ENCODE data around the gene ANKRD12.

ANKRD12 gene

GRCh38 chr18:9178557-9178956 lies 42.0 kb downstream of the ANKRD12 start:
- H3K27me3 ChIP-seq (ENCODE audit: control insufficient read depth, insufficient read depth, low read length, poor library complexity, severe bottlenecking) = no peaks in the 10 kb centered on the region
- H3K4me3 ChIP-seq (ENCODE audit: insufficient read depth, low read depth, low read length) = no peak overlapping the region
- WGBS, 2 experiments = 88 to 100% methylated on average over 1 of the region's 1 CpG
- no peak overlapping the region for H3K27ac ChIP-seq (ENCODE audit: insufficient read depth, low read depth, low read length, poor library complexity, severe bottlenecking)
- no peaks in the 10 kb centered on the region for H3K4me1 ChIP-seq (ENCODE audit: control insufficient read depth, insufficient read depth, low read length)
- no peaks in the 10 kb centered on the region for H3K9me3 ChIP-seq (ENCODE audit: control insufficient read depth, low read length)
- no peaks in the 10 kb centered on the region for H3K36me3 ChIP-seq (ENCODE audit: control insufficient read depth, insufficient read depth, low read length)

- Histone ChIP-seq H3K4me3 (ENCODE audit: insufficient read depth, low read depth, low read length) (no peak overlapping the region), H3K36me3 (ENCODE audit: control insufficient read depth, insufficient read depth, low read length) (no peaks in the 10 kb centered on the region), H3K9me3 (ENCODE audit: control insufficient read depth, low read length) (no peaks in the 10 kb centered on the region), H3K4me1 (ENCODE audit: control insufficient read depth, insufficient read depth, low read length) (no peaks in the 10 kb centered on the region), H3K27ac (ENCODE audit: insufficient read depth, low read depth, low read length, poor library complexity, severe bottlenecking) (no peak overlapping the region), H3K27me3 (ENCODE audit: control insufficient read depth, insufficient read depth, low read length, poor library complexity, severe bottlenecking) (no peaks in the 10 kb centered on the region)
- 93 to 100% methylated on average over 1 to 3 of the region's 3 CpGs for WGBS, 2 experiments
Measured at GRCh38 chr18:9181275-9181674, 44.7 kb downstream of the ANKRD12 start.

GRCh38 chr18:9182852-9183399 lies 46.3 kb downstream of the ANKRD12 start:
- Histone ChIP-seq H3K4me1 (ENCODE audit: control insufficient read depth, insufficient read depth, low read length) (no peaks in the 10 kb centered on the region), H3K9me3 (ENCODE audit: control insufficient read depth, low read length) (no peaks in the 10 kb centered on the region), H3K4me3 (ENCODE audit: insufficient read depth, low read depth, low read length) (no peak overlapping the region), H3K36me3 (ENCODE audit: control insufficient read depth, insufficient read depth, low read length) (no peaks in the 10 kb centered on the region), H3K27ac (ENCODE audit: insufficient read depth, low read depth, low read length, poor library complexity, severe bottlenecking) (no peak overlapping the region), H3K27me3 (ENCODE audit: control insufficient read depth, insufficient read depth, low read length, poor library complexity, severe bottlenecking) (no peaks in the 10 kb centered on the region)
- 79 to 88% methylated on average over 4 to 5 of the region's 5 CpGs for WGBS, 2 experiments

GRCh38 chr18:9184998-9185613 lies 48.5 kb downstream of the ANKRD12 start:
- H3K4me3 ChIP-seq (ENCODE audit: insufficient read depth, low read depth, low read length) = no peak overlapping the region
- no peaks in the 10 kb centered on the region for H3K9me3 ChIP-seq (ENCODE audit: control insufficient read depth, low read length)
- H3K27ac ChIP-seq (ENCODE audit: insufficient read depth, low read depth, low read length, poor library complexity, severe bottlenecking) = no peak overlapping the region
- WGBS, 2 experiments = 97 to 99% methylated on average over 4 of the region's 4 CpGs
- H3K4me1 ChIP-seq (ENCODE audit: control insufficient read depth, insufficient read depth, low read length) = no peaks in the 10 kb centered on the region
- H3K27me3 ChIP-seq (ENCODE audit: control insufficient read depth, insufficient read depth, low read length, poor library complexity, severe bottlenecking) = no peaks in the 10 kb centered on the region
- peaks cover 4% of the 10 kb centered on the region for H3K36me3 ChIP-seq (ENCODE audit: control insufficient read depth, insufficient read depth, low read length)

DNA sequence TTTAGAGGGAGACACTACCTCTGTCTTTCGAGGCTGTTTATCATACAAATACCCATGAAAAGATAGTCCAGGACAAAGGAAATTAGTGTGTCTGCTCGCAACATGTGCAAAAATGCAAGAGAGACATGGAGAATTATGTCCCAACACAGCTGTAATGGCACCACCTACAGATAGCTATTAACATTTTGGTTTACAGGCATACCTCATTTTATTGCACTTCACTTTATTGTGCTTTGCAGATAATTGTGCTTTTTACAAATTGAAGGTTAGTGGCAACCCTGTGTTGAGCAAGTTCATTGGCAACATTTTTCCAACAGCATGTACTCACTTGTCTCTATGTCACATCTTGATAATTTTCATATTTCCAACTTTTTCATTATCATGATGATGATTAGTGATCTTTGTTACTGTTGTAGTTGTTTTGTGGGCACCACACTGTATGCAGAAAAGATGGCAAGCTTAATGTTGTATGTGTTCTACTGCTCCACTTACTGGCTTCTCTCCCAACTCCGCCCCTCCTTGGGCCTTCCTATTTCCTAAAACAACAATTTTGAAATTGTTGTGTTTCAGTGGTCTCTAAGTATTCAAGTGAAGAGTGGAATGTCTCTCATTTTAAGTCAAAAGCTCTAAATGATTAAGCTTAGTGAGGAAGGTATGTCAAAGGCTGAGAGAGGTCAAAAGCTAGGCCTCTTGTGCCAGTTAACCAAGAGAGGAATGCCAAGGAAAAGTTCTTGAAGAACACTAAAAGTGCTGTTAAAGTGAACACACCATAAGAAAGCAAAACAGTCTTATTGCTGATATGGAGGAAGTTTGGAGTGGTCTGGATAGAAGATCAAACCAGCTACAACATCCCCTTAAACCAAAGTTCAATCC lies 52.0 kb downstream of the ANKRD12 start:
- Histone ChIP-seq H3K4me1 (ENCODE audit: control insufficient read depth, insufficient read depth, low read length) (no peaks in the 10 kb centered on the region), H3K27me3 (ENCODE audit: control insufficient read depth, insufficient read depth, low read length, poor library complexity, severe bottlenecking) (no peaks in the 10 kb centered on the region), H3K4me3 (ENCODE audit: insufficient read depth, low read depth, low read length) (no peak overlapping the region), H3K9me3 (ENCODE audit: control insufficient read depth, low read length) (no peaks in the 10 kb centered on the region), H3K36me3 (ENCODE audit: control insufficient read depth, insufficient read depth, low read length) (peaks cover 4% of the 10 kb centered on the region), H3K27ac (ENCODE audit: insufficient read depth, low read depth, low read length, poor library complexity, severe bottlenecking) (no peak overlapping the region)
- 85 to 97% methylated on average over 2 to 3 of the region's 3 CpGs for WGBS, 2 experiments

DNA sequence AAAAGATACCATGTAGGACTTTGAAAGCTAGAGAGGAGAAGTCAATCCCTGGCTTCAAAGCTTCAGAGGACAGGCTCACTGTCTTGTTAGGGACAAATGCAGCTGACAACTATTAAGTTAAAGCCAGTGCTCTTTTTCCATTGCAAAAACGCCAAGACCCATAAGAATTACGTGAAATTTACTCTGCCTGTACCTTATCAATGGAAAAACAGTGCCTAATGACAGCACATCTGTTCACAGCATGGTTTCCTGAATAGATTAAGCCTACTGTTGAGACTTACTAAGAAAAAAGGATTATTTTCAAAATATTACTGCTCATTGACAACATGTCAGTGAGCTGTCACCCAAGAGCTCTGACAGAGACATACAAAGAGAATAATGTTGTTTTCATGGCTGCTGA lies 52.9 kb downstream of the ANKRD12 start:
- H3K9me3 ChIP-seq (ENCODE audit: control insufficient read depth, low read length) = no peaks in the 10 kb centered on the region
- 93 to 94% methylated on average over 2 of the region's 2 CpGs for WGBS, 2 experiments
- peaks cover 4% of the 10 kb centered on the region for H3K36me3 ChIP-seq (ENCODE audit: control insufficient read depth, insufficient read depth, low read length)
- H3K4me1 ChIP-seq (ENCODE audit: control insufficient read depth, insufficient read depth, low read length) = no peaks in the 10 kb centered on the region
- no peak overlapping the region for H3K4me3 ChIP-seq (ENCODE audit: insufficient read depth, low read depth, low read length)
- no peaks in the 10 kb centered on the region for H3K27me3 ChIP-seq (ENCODE audit: control insufficient read depth, insufficient read depth, low read length, poor library complexity, severe bottlenecking)
- no peak overlapping the region for H3K27ac ChIP-seq (ENCODE audit: insufficient read depth, low read depth, low read length, poor library complexity, severe bottlenecking)

GRCh38 chr18:9191658-9192256 lies 55.2 kb downstream of the ANKRD12 start:
- Histone ChIP-seq H3K4me3 (ENCODE audit: insufficient read depth, low read depth, low read length) (no peak overlapping the region), H3K27ac (ENCODE audit: insufficient read depth, low read depth, low read length, poor library complexity, severe bottlenecking) (no peak overlapping the region), H3K36me3 (ENCODE audit: control insufficient read depth, insufficient read depth, low read length) (peaks cover 4% of the 10 kb centered on the region), H3K9me3 (ENCODE audit: control insufficient read depth, low read length) (no peaks in the 10 kb centered on the region), H3K27me3 (ENCODE audit: control insufficient read depth, insufficient read depth, low read length, poor library complexity, severe bottlenecking) (no peaks in the 10 kb centered on the region), H3K4me1 (ENCODE audit: control insufficient read depth, insufficient read depth, low read length) (no peaks in the 10 kb centered on the region)
- WGBS, 2 experiments = 91 to 92% methylated on average over 2 of the region's 2 CpGs

DNA sequence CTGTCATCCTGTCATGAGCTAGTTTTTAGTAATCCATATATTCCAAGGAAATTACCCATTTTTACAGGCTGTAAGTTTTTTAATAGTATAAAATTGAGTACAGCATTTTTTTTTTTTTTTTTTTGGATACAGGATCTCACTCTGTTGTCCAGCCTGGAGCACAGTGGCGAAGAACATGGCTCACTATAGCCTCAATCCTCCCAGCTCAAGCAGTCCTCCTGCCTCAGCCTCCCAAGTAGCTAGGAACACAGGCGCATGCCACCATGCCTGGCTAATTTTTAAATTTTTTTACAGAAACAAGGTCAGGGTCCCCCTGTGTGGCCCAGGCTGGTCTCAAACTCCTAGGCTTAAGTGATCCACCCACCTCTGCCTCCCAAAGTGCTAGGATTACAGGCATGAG lies 56.5 kb downstream of the ANKRD12 start:
- H3K36me3 ChIP-seq (ENCODE audit: control insufficient read depth, insufficient read depth, low read length) = peaks cover 4% of the 10 kb centered on the region
- no peak overlapping the region for H3K27ac ChIP-seq (ENCODE audit: insufficient read depth, low read depth, low read length, poor library complexity, severe bottlenecking)
- WGBS, 2 experiments = 87 to 92% methylated on average over 2 of the region's 2 CpGs

GRCh38 chr18:9196568-9196967 lies 60.0 kb downstream of the ANKRD12 start:
- H3K36me3 ChIP-seq (ENCODE audit: control insufficient read depth, insufficient read depth, low read length) = no peaks in the 10 kb centered on the region
- 98 to 100% methylated on average over 2 to 4 of the region's 4 CpGs for WGBS, 2 experiments
- no peak overlapping the region for H3K27ac ChIP-seq (ENCODE audit: insufficient read depth, low read depth, low read length, poor library complexity, severe bottlenecking)
- no peaks in the 10 kb centered on the region for H3K4me1 ChIP-seq (ENCODE audit: control insufficient read depth, insufficient read depth, low read length)
- no peaks in the 10 kb centered on the region for H3K9me3 ChIP-seq (ENCODE audit: control insufficient read depth, low read length)
- H3K4me3 ChIP-seq (ENCODE audit: insufficient read depth, low read depth, low read length) = no peak overlapping the region
- no peaks in the 10 kb centered on the region for H3K27me3 ChIP-seq (ENCODE audit: control insufficient read depth, insufficient read depth, low read length, poor library complexity, severe bottlenecking)

More for the DNA sequence above, 56.5 kb downstream of the ANKRD12 start:
- no peak overlapping the region for H3K4me3 ChIP-seq (ENCODE audit: insufficient read depth, low read depth, low read length)
- no peaks in the 10 kb centered on the region for H3K4me1 ChIP-seq (ENCODE audit: control insufficient read depth, insufficient read depth, low read length)
- no peaks in the 10 kb centered on the region for H3K9me3 ChIP-seq (ENCODE audit: control insufficient read depth, low read length)
- H3K27me3 ChIP-seq (ENCODE audit: control insufficient read depth, insufficient read depth, low read length, poor library complexity, severe bottlenecking) = no peaks in the 10 kb centered on the region

GRCh38 chr18:9199681-9200080 lies 63.1 kb downstream of the ANKRD12 start:
- H3K27me3 ChIP-seq (ENCODE audit: control insufficient read depth, insufficient read depth, low read length, poor library complexity, severe bottlenecking) = no peaks in the 10 kb centered on the region
- no peaks in the 10 kb centered on the region for H3K9me3 ChIP-seq (ENCODE audit: control insufficient read depth, low read length)
- no peaks in the 10 kb centered on the region for H3K4me1 ChIP-seq (ENCODE audit: control insufficient read depth, insufficient read depth, low read length)
- H3K36me3 ChIP-seq (ENCODE audit: control insufficient read depth, insufficient read depth, low read length) = no peaks in the 10 kb centered on the region
- no peak overlapping the region for H3K4me3 ChIP-seq (ENCODE audit: insufficient read depth, low read depth, low read length)
- no peak overlapping the region for H3K27ac ChIP-seq (ENCODE audit: insufficient read depth, low read depth, low read length, poor library complexity, severe bottlenecking)

All from ectodermal cell (in vitro differentiated cells).